RWPE2 (cell line): ENCODE measurements around the gene ASZ1.

Experiments used
- ATAC-seq: fragments of 200-7000 bp; cut with Tn5 transposase; 3 replicates; pipeline ENCODE4 v1.9.1; 2021; ENCODE audit warnings: low read depth
- DNase-seq: peaks from one replicate; pipeline ENCODE4 v3.0.0-alpha.2; 2020; ENCODE audit warnings: low spot score
- H3K27ac ChIP-seq: fragments of 450-650 bp; 2 replicates; pipeline ENCODE4 v1.5.1; 2017; ENCODE audit warnings: mild to moderate bottlenecking; ENCODE audit not compliant: poor library complexity, severe bottlenecking
- H3K27me3 ChIP-seq: fragments of 250-450 bp; sonication (Bioruptor Pico); 2 replicates; pipeline ENCODE4 v1.5.1; 2021; ENCODE audit warnings: mild to moderate bottlenecking, moderate library complexity; ENCODE audit not compliant: insufficient read depth, poor library complexity, severe bottlenecking
- H3K36me3 ChIP-seq: fragments of 250-450 bp; sonication (Bioruptor Pico); 2 replicates; pipeline ENCODE4 v1.5.1; 2020; ENCODE audit warnings: low read depth, mild to moderate bottlenecking, moderate library complexity
- H3K4me1 ChIP-seq: fragments of 250-450 bp; sonication (Bioruptor Pico); 2 replicates; pipeline ENCODE4 v1.5.1; 2021; ENCODE audit warnings: mild to moderate bottlenecking, moderate library complexity; ENCODE audit not compliant: insufficient read depth, poor library complexity, severe bottlenecking
- H3K4me3 ChIP-seq: fragments of 250-450 bp; sonication (Bioruptor Pico); 2 replicates; pipeline ENCODE4 v1.5.1; 2021; ENCODE audit warnings: mild to moderate bottlenecking, moderate library complexity; ENCODE audit not compliant: severe bottlenecking
- H3K9me3 ChIP-seq: fragments of 250-450 bp; sonication (Bioruptor Pico); 2 replicates; pipeline ENCODE4 v1.5.1; 2021; ENCODE audit warnings: mild to moderate bottlenecking, moderate library complexity; ENCODE audit not compliant: severe bottlenecking
- TF ChIP-seq, protein P1 (sequence below): fragments of 450-650 bp; IDR thresholded peaks from one replicate; pipeline ENCODE4 v1.5.1; 2017; ENCODE audit warnings: mild to moderate bottlenecking, moderate library complexity; ENCODE audit not compliant: poor library complexity, severe bottlenecking

Gene ASZ1

GRCh38 chr7:117323305-117323850 lies 103.9 kb downstream of the ASZ1 start:
- H3K4me1 ChIP-seq, result no peaks in the 10 kb centered on the region
- ATAC-seq, result no peak
- H3K27me3 ChIP-seq, result peaks cover 75% of the 10 kb centered on the region
- no peak for DNase-seq
- H3K4me3 ChIP-seq, result no peak overlapping the region
- H3K36me3 ChIP-seq, result no peaks in the 10 kb centered on the region
- H3K27ac ChIP-seq, result no peak overlapping the region
- TF ChIP-seq, protein P1, sequence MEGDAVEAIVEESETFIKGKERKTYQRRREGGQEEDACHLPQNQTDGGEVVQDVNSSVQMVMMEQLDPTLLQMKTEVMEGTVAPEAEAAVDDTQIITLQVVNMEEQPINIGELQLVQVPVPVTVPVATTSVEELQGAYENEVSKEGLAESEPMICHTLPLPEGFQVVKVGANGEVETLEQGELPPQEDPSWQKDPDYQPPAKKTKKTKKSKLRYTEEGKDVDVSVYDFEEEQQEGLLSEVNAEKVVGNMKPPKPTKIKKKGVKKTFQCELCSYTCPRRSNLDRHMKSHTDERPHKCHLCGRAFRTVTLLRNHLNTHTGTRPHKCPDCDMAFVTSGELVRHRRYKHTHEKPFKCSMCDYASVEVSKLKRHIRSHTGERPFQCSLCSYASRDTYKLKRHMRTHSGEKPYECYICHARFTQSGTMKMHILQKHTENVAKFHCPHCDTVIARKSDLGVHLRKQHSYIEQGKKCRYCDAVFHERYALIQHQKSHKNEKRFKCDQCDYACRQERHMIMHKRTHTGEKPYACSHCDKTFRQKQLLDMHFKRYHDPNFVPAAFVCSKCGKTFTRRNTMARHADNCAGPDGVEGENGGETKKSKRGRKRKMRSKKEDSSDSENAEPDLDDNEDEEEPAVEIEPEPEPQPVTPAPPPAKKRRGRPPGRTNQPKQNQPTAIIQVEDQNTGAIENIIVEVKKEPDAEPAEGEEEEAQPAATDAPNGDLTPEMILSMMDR, result no peak
- no peaks in the 10 kb centered on the region for H3K9me3 ChIP-seq

DNA sequence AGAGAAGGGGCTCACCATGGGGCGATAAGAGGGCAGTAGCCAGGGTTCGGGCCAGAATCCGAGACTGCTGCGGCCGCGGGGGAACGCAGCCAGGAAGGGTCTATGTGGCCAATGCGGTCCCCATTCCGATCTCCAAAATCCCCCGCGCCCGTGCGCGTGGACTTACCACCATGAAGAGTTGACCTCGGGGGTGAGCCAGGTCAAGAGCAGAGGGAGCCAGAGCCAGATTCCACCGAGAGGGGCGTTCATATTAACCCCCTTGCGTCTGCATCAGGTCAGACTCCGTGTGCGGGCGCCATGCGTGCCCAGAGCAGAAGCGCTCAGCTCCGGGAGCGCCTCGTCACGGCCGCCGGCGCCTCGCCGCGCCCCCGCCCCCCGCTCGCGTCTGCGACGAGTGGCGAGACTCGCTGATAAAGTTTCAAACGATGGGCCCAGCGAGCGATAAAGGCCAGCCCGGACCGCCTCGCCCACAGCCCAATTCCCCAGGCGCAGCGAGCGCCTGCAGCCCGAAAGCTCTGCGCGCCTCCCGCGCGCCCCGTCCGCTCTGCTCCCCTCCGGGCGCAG lies 104.5 kb downstream of the ASZ1 start, which contains the start of gene WNT2:
Gene WNT2 (minus strand): TSS at position 318 of the 564 bp plus-strand sequence. CDS start 69 bp downstream, at position 249.
- DNase-seq (no peak), ATAC-seq (no peak)
- TF ChIP-seq, protein P1, result no peak
- Histone ChIP-seq H3K27ac (no peak within 1 kb of the TSS), H3K36me3 (no peaks in the 10 kb centered on the region), H3K27me3 (peaks cover 75% of the 10 kb centered on the region), H3K9me3 (no peaks in the 10 kb centered on the region), H3K4me1 (no peaks in the 10 kb centered on the region), H3K4me3 (peak within 1 kb of the TSS; percentile 15)

- ATAC-seq, result no peak
- Histone ChIP-seq H3K27me3 (peaks cover 69% of the 10 kb centered on the region), H3K4me3 (no peak overlapping the region), H3K9me3 (no peaks in the 10 kb centered on the region), H3K27ac (no peak overlapping the region), H3K4me1 (no peaks in the 10 kb centered on the region), H3K36me3 (no peaks in the 10 kb centered on the region)
- TF ChIP-seq, protein P1, result no peak
- no peak for DNase-seq
Measured at GRCh38 chr7:117320523-117320922, 106.8 kb downstream of the ASZ1 start.

GRCh38 chr7:117319181-117319580 lies 108.1 kb downstream of the ASZ1 start:
- Histone ChIP-seq H3K4me3 (no peak overlapping the region), H3K27me3 (peaks cover 56% of the 10 kb centered on the region), H3K4me1 (no peaks in the 10 kb centered on the region), H3K9me3 (no peaks in the 10 kb centered on the region), H3K36me3 (no peaks in the 10 kb centered on the region), H3K27ac (no peak overlapping the region)
- TF ChIP-seq, protein P1, result no peak
- no peak for ATAC-seq
- DNase-seq, result no peak

DNA sequence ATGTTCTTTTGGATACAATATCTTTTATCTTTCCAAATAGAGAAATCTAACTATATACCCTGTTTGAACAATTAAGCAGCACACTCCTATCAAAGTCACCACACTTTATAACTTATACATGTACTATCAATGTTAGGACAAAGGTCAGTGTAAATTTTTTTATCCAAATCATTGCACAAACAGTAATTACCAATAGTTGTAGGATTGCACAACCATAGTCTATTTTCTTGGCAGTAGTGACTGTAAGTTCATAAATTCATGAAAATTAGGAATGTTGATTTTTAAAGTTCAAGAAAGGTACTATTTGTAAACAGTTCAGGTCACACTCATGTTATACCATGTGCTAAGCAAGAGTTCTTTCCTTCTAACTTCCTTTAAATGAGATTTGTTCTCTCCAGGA lies 113.7 kb downstream of the ASZ1 start:
- H3K4me3 ChIP-seq, result no peak overlapping the region
- no peak for DNase-seq
- peaks cover 2% of the 10 kb centered on the region for H3K27me3 ChIP-seq
- no peak for ATAC-seq
- H3K9me3 ChIP-seq, result no peaks in the 10 kb centered on the region
- no peaks in the 10 kb centered on the region for H3K36me3 ChIP-seq
- TF ChIP-seq, protein P1, result no peak
- H3K27ac ChIP-seq, result no peak overlapping the region
- H3K4me1 ChIP-seq, result no peaks in the 10 kb centered on the region
